GM19328 (cell line): ENCODE data around the gene TMEM258.

Experiments used
- ATAC-seq: cut with Tn5 transposase; IDR thresholded peaks from one replicate; pipeline ENCODE4 v1.9.1; 2021; ENCODE audit warnings: mild to moderate bottlenecking, moderate library complexity; ENCODE audit not compliant: unreplicated experiment

TMEM258 gene

GRCh38 chr11:61744609-61745156, 47.7 kb downstream of the TMEM258 start:
- ATAC-seq = no peak

- no peak for ATAC-seq
Observed at GRCh38 chr11:61744181-61744580, 48.2 kb downstream of the TMEM258 start.

- no peak for ATAC-seq
Observed at GRCh38 chr11:61743486-61744095, 48.8 kb downstream of the TMEM258 start.

- no peak for ATAC-seq
Observed at GRCh38 chr11:61742391-61742790, 50.0 kb downstream of the TMEM258 start.

- ATAC-seq = no peak
Observed at GRCh38 chr11:61739966-61740365, 52.4 kb downstream of the TMEM258 start.

GRCh38 chr11:61739413-61739812, 53.0 kb downstream of the TMEM258 start:
- no peak for ATAC-seq
